HEK293 (cell line): ENCODE data around the gene ADCYAP1R1.

Experiments
- CTCF ChIA-PET: fragments of 350-600 bp; formaldehyde crosslinking; extraction: SDS; loops from one replicate; lab custom pipeline; 2021; ENCODE audit warnings: antibody characterized with exemption; lab: Yijun Ruan, JAX
- POLR2A ChIA-PET: fragments of 300-600 bp; formaldehyde crosslinking; extraction: SDS; loops from one replicate; lab custom pipeline; 2020; ENCODE audit warnings: antibody characterized with exemption, inconsistent platforms; lab: Yijun Ruan, JAX
- H3K27ac ChIP-seq: fragments of 200-500 bp; sonication (Bioruptor generic); 2 replicates; pipeline ENCODE4 v1.5.1; 2014; ENCODE audit warnings: low read depth, low read length, control low read depth, inconsistent platforms; ENCODE audit errors: extremely low read depth
- H3K36me3 ChIP-seq, 2 experiments: fragments of 200-500 bp in 1 of 2; sonication (Bioruptor generic) in 1 of 2; 1 replicate in 1 of 2; 2 replicates in 1 of 2; pipeline ENCODE4 v1.5.1; 2014 to 2017; ENCODE audit warnings: inconsistent platforms in 2 of 2, low read length in 2 of 2; ENCODE audit not compliant: control insufficient read depth in 2 of 2, insufficient read depth in 1 of 2
- H3K4me1 ChIP-seq: fragments of 200-500 bp; sonication (Bioruptor generic); 2 replicates; pipeline ENCODE4 v1.5.1; 2014; ENCODE audit warnings: mild to moderate bottlenecking, low read length, inconsistent platforms; ENCODE audit not compliant: control insufficient read depth, insufficient read depth
- H3K4me3 ChIP-seq: 2 replicates; pipeline ENCODE4 v1.5.1; 2011; ENCODE audit warnings: low read depth, mild to moderate bottlenecking, control low read depth, low read length, moderate library complexity
- H3K9me3 ChIP-seq: fragments of 200-500 bp; sonication (Bioruptor generic); 2 replicates; pipeline ENCODE4 v1.5.1; 2014; ENCODE audit warnings: low read depth, low read length, inconsistent platforms; ENCODE audit not compliant: control insufficient read depth, insufficient read depth
- FEZF1 ChIP-seq: fragments of 450-650 bp; formaldehyde crosslinking; IDR thresholded peaks from 2 replicates; pipeline ENCODE4 v1.5.1; 2016; ENCODE audit warnings: missing biosample characterization, missing genetic modification characterization
- GLI2 ChIP-seq: fragments of 450-650 bp; formaldehyde crosslinking; IDR thresholded peaks from 2 replicates; pipeline ENCODE4; 2017; ENCODE audit warnings: missing biosample characterization, missing genetic modification characterization, low read depth, borderline replicate concordance
- ZBTB1 ChIP-seq: fragments of 450-650 bp; formaldehyde crosslinking; IDR thresholded peaks from 2 replicates; pipeline ENCODE4 v1.5.1; 2016; ENCODE audit warnings: missing biosample characterization, missing genetic modification characterization
- ZNF202 ChIP-seq: fragments of 450-650 bp; formaldehyde crosslinking; IDR thresholded peaks from 2 replicates; pipeline ENCODE4 v1.5.1; 2016; ENCODE audit warnings: missing biosample characterization, missing genetic modification characterization, borderline replicate concordance
- ZNF223 ChIP-seq: fragments of 450-650 bp; formaldehyde crosslinking; IDR thresholded peaks from 2 replicates; pipeline ENCODE4 v1.5.1; 2016; ENCODE audit warnings: missing biosample characterization, missing genetic modification characterization
- ZNF23 ChIP-seq: fragments of 450-650 bp; formaldehyde crosslinking; IDR thresholded peaks from 2 replicates; pipeline ENCODE4 v1.5.1; 2016; ENCODE audit warnings: missing biosample characterization, missing genetic modification characterization, borderline replicate concordance
- ZNF416 ChIP-seq: fragments of 450-650 bp; formaldehyde crosslinking; IDR thresholded peaks from 2 replicates; pipeline ENCODE4 v1.5.1; 2016; ENCODE audit warnings: missing biosample characterization, missing genetic modification characterization
- ZNF48 ChIP-seq: fragments of 450-650 bp; formaldehyde crosslinking; IDR thresholded peaks from 2 replicates; pipeline ENCODE4 v1.5.1; 2016; ENCODE audit warnings: missing biosample characterization, missing genetic modification characterization
- ZNF501 ChIP-seq: fragments of 450-650 bp; formaldehyde crosslinking; IDR thresholded peaks from 2 replicates; pipeline ENCODE4 v1.5.1; 2016; ENCODE audit warnings: missing biosample characterization, missing genetic modification characterization
- ZNF510 ChIP-seq: fragments of 450-650 bp; formaldehyde crosslinking; IDR thresholded peaks from 2 replicates; pipeline ENCODE4 v1.5.1; 2018; ENCODE audit warnings: mild to moderate bottlenecking, missing genetic modification characterization, missing biosample characterization; ENCODE audit not compliant: insufficient replicate concordance
- ZNF585B ChIP-seq: fragments of 450-650 bp; formaldehyde crosslinking; IDR thresholded peaks from 2 replicates; pipeline ENCODE4 v1.5.1; 2016; ENCODE audit warnings: missing biosample characterization, missing genetic modification characterization
- ZNF776 ChIP-seq: fragments of 450-650 bp; formaldehyde crosslinking; IDR thresholded peaks from 2 replicates; pipeline ENCODE4 v1.5.0; 2017; ENCODE audit warnings: missing biosample characterization, missing genetic modification characterization, borderline replicate concordance
- ZSCAN23 ChIP-seq: fragments of 450-650 bp; formaldehyde crosslinking; IDR thresholded peaks from 2 replicates; pipeline ENCODE4 v1.5.1; 2016; ENCODE audit warnings: missing biosample characterization, missing genetic modification characterization
- TF ChIP-seq, protein P1 (sequence below): fragments of 450-650 bp; formaldehyde crosslinking; IDR thresholded peaks from 2 replicates; pipeline ENCODE4 v1.5.1; 2016; ENCODE audit warnings: missing biosample characterization, missing genetic modification characterization
- TF ChIP-seq, protein P2 (sequence below): fragments of 450-650 bp; formaldehyde crosslinking; IDR thresholded peaks from 2 replicates; pipeline ENCODE4 v1.5.1; 2016; ENCODE audit warnings: missing biosample characterization, missing genetic modification characterization
- TF ChIP-seq, protein P3 (sequence below): fragments of 450-650 bp; formaldehyde crosslinking; IDR thresholded peaks from 2 replicates; pipeline ENCODE4 v1.5.1; 2016; ENCODE audit warnings: missing biosample characterization, missing genetic modification characterization
- TF ChIP-seq, protein P4 (sequence below): IDR thresholded peaks from 2 replicates; pipeline ENCODE4 v1.6.1; 2011; ENCODE audit warnings: mild to moderate bottlenecking, low read depth, low read length, borderline replicate concordance
- TF ChIP-seq, protein P5 (sequence below): fragments of 450-650 bp; formaldehyde crosslinking; IDR thresholded peaks from 2 replicates; pipeline ENCODE4 v1.5.1; 2016; ENCODE audit warnings: missing biosample characterization, missing genetic modification characterization, borderline replicate concordance

Gene ADCYAP1R1

DNA sequence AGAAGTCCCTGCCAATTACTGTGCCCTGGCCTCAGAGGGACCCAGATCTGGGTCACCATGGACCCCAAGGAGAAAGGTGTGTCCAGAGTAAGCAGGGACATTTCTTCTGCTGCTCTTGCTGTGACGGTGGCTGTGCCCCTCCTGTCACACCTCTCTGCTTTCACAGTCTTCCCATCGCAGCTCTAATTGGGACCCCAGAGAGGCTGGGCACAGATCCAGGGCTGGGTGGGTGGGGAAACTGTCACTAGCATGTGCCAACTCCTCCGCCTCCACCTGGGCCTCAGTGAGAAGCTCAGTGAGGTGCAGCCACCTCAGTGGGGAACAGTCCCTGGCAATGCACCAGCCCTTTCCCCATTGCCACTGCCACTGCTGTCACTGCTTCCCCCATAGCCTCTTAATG lies 37.3 kb upstream of the ADCYAP1R1 start:
- TF ChIP-seq ZNF585B (no peak), ZNF510 (tag by site-specific recombination) (no peak), ZNF223 (tag by site-specific recombination) (no peak), ZNF48 (tag by site-specific recombination) (no peak), ZNF23 (tag by site-specific recombination) (no peak), ZSCAN23 (no peak), ZNF202 (no peak), ZNF501 (no peak), ZNF776 (no peak), FEZF1 (no peak), ZNF416 (tag by site-specific recombination) (no peak), GLI2 (no peak), ZBTB1 (no peak)
- TF ChIP-seq, protein P1, sequence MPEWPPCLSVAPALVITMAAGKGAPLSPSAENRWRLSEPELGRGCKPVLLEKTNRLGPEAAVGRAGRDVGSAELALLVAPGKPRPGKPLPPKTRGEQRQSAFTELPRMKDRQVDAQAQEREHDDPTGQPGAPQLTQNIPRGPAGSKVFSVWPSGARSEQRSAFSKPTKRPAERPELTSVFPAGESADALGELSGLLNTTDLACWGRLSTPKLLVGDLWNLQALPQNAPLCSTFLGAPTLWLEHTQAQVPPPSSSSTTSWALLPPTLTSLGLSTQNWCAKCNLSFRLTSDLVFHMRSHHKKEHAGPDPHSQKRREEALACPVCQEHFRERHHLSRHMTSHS (tag by site-specific recombination), result no peak
- TF ChIP-seq, protein P2, sequence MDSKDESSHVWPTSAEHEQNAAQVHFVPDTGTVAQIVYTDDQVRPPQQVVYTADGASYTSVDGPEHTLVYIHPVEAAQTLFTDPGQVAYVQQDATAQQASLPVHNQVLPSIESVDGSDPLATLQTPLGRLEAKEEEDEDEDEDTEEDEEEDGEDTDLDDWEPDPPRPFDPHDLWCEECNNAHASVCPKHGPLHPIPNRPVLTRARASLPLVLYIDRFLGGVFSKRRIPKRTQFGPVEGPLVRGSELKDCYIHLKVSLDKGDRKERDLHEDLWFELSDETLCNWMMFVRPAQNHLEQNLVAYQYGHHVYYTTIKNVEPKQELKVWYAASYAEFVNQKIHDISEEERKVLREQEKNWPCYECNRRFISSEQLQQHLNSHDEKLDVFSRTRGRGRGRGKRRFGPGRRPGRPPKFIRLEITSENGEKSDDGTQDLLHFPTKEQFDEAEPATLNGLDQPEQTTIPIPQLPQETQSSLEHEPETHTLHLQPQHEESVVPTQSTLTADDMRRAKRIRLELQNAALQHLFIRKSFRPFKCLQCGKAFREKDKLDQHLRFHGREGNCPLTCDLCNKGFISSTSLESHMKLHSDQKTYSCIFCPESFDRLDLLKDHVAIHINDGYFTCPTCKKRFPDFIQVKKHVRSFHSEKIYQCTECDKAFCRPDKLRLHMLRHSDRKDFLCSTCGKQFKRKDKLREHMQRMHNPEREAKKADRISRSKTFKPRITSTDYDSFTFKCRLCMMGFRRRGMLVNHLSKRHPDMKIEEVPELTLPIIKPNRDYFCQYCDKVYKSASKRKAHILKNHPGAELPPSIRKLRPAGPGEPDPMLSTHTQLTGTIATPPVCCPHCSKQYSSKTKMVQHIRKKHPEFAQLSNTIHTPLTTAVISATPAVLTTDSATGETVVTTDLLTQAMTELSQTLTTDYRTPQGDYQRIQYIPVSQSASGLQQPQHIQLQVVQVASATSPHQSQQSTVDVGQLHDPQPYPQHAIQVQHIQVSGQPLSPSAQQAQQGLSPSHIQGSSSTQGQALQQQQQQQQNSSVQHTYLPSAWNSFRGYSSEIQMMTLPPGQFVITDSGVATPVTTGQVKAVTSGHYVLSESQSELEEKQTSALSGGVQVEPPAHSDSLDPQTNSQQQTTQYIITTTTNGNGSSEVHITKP, result no peak
- TF ChIP-seq, protein P3, sequence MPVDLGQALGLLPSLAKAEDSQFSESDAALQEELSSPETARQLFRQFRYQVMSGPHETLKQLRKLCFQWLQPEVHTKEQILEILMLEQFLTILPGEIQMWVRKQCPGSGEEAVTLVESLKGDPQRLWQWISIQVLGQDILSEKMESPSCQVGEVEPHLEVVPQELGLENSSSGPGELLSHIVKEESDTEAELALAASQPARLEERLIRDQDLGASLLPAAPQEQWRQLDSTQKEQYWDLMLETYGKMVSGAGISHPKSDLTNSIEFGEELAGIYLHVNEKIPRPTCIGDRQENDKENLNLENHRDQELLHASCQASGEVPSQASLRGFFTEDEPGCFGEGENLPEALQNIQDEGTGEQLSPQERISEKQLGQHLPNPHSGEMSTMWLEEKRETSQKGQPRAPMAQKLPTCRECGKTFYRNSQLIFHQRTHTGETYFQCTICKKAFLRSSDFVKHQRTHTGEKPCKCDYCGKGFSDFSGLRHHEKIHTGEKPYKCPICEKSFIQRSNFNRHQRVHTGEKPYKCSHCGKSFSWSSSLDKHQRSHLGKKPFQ (tag by site-specific recombination), result no peak
- TF ChIP-seq, protein P4, sequence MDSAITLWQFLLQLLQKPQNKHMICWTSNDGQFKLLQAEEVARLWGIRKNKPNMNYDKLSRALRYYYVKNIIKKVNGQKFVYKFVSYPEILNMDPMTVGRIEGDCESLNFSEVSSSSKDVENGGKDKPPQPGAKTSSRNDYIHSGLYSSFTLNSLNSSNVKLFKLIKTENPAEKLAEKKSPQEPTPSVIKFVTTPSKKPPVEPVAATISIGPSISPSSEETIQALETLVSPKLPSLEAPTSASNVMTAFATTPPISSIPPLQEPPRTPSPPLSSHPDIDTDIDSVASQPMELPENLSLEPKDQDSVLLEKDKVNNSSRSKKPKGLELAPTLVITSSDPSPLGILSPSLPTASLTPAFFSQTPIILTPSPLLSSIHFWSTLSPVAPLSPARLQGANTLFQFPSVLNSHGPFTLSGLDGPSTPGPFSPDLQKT, result no peak
- TF ChIP-seq, protein P5, sequence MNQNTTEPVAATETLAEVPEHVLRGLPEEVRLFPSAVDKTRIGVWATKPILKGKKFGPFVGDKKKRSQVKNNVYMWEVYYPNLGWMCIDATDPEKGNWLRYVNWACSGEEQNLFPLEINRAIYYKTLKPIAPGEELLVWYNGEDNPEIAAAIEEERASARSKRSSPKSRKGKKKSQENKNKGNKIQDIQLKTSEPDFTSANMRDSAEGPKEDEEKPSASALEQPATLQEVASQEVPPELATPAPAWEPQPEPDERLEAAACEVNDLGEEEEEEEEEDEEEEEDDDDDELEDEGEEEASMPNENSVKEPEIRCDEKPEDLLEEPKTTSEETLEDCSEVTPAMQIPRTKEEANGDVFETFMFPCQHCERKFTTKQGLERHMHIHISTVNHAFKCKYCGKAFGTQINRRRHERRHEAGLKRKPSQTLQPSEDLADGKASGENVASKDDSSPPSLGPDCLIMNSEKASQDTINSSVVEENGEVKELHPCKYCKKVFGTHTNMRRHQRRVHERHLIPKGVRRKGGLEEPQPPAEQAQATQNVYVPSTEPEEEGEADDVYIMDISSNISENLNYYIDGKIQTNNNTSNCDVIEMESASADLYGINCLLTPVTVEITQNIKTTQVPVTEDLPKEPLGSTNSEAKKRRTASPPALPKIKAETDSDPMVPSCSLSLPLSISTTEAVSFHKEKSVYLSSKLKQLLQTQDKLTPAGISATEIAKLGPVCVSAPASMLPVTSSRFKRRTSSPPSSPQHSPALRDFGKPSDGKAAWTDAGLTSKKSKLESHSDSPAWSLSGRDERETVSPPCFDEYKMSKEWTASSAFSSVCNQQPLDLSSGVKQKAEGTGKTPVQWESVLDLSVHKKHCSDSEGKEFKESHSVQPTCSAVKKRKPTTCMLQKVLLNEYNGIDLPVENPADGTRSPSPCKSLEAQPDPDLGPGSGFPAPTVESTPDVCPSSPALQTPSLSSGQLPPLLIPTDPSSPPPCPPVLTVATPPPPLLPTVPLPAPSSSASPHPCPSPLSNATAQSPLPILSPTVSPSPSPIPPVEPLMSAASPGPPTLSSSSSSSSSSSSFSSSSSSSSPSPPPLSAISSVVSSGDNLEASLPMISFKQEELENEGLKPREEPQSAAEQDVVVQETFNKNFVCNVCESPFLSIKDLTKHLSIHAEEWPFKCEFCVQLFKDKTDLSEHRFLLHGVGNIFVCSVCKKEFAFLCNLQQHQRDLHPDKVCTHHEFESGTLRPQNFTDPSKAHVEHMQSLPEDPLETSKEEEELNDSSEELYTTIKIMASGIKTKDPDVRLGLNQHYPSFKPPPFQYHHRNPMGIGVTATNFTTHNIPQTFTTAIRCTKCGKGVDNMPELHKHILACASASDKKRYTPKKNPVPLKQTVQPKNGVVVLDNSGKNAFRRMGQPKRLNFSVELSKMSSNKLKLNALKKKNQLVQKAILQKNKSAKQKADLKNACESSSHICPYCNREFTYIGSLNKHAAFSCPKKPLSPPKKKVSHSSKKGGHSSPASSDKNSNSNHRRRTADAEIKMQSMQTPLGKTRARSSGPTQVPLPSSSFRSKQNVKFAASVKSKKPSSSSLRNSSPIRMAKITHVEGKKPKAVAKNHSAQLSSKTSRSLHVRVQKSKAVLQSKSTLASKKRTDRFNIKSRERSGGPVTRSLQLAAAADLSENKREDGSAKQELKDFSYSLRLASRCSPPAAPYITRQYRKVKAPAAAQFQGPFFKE, result no peak
- ChIA-PET POLR2A (no interaction called here), CTCF (interaction anchor here (0.7 kb wide), 1 partner anchor 31 kb away, joined by 4 read pairs; no protein-coding TSS in a partner anchor)
- Histone ChIP-seq H3K4me3 (no peak overlapping the region), H3K36me3 (no peaks in the 10 kb centered on the region), H3K27ac (no peak overlapping the region), H3K4me1 (no peaks in the 10 kb centered on the region), H3K9me3 (no peaks in the 10 kb centered on the region)
